ENCODE data around the gene ACOT9.
"Not testable (repeated sequence)": the region's sequence is repeated elsewhere in the genome, so short reads cannot be mapped to it uniquely, and the experiment has no call there.

ACOT9 gene

GRCh38 chrX:23765449-23765848 lies 22.4 kb upstream of the ACOT9 start:
- no peak for DNase-seq

- no peak for DNase-seq
Observed at GRCh38 chrX:23764188-23764984, 21.3 kb upstream of the ACOT9 start.

GRCh38 chrX:23759821-23760220 lies 16.7 kb upstream of the ACOT9 start:
- DNase-seq = no peak

- DNase-seq = peak; percentile 63
Observed at GRCh38 chrX:23756165-23756564, 13.1 kb upstream of the ACOT9 start.

GRCh38 chrX:23754664-23755063 lies 11.6 kb upstream of the ACOT9 start:
- no peak for DNase-seq

GRCh38 chrX:23752740-23753415 lies 9.8 kb upstream of the ACOT9 start:
- no peak for DNase-seq

- no peak for DNase-seq
Observed at GRCh38 chrX:23749576-23749975, 6.5 kb upstream of the ACOT9 start.

- DNase-seq = no peak
Observed at GRCh38 chrX:23749129-23749528, 6.1 kb upstream of the ACOT9 start.

- DNase-seq = no peak
Observed at GRCh38 chrX:23745786-23746185, 2.7 kb upstream of the ACOT9 start.

- DNase-seq = not testable (repeated sequence)
Observed at GRCh38 chrX:23743623-23743971, 521 bp upstream of the ACOT9 start.

- DNase-seq = peak; percentile 14
Observed at GRCh38 chrX:23742174-23742696, 841 bp downstream of the ACOT9 start.

GRCh38 chrX:23737413-23737812 lies 5.7 kb downstream of the ACOT9 start:
- DNase-seq = no peak

GRCh38 chrX:23736030-23736429 lies 7.0 kb downstream of the ACOT9 start:
- DNase-seq = no peak

- DNase-seq = no peak
Observed at GRCh38 chrX:23732704-23733103, 10.4 kb downstream of the ACOT9 start.

GRCh38 chrX:23731951-23732350 lies 11.1 kb downstream of the ACOT9 start:
- no peak for DNase-seq

- no peak for DNase-seq
Observed at GRCh38 chrX:23729214-23729613, 13.9 kb downstream of the ACOT9 start.

- no peak for DNase-seq
Observed at GRCh38 chrX:23727206-23727605, 15.9 kb downstream of the ACOT9 start.

GRCh38 chrX:23726191-23726590 lies 16.9 kb downstream of the ACOT9 start:
- no peak for DNase-seq

GRCh38 chrX:23720117-23720677 lies 22.9 kb downstream of the ACOT9 start:
- DNase-seq = no peak

GRCh38 chrX:23705235-23705634 lies 37.8 kb downstream of the ACOT9 start:
- DNase-seq = no peak

GRCh38 chrX:23704673-23705206 lies 38.3 kb downstream of the ACOT9 start:
- DNase-seq = no peak

- DNase-seq = peak; percentile 41
Observed at GRCh38 chrX:23699636-23700194, 43.4 kb downstream of the ACOT9 start.

GRCh38 chrX:23694606-23695005 lies 48.5 kb downstream of the ACOT9 start:
- peak; percentile 33 for DNase-seq
